Measurements from ENCODE around the gene RNF166. TPM values are rescaled to one million over a fixed set of nuclear protein-coding genes. Genes with fewer than 3 reads are reported as not detected.

RNF166 gene
- total RNA-seq, 2 experiments from 2014 or later: 334 to 355 TPM

GRCh38 chr16:88716601-88717001 is 10.4 kb upstream of the RNF166 start:
- ATAC-seq (ENCODE audit: poor library complexity): no peak
- Histone ChIP-seq H3K4me3 (ENCODE audit: low read length) (no peak overlapping the region), H3K4me1 (ENCODE audit: insufficient read depth, low read length) (peaks cover 9% of the 10 kb centered on the region), H3K27ac (ENCODE audit: low read depth in 1 of 2, low read length in 2 of 2) (no peak overlapping the region), H3K9me3 (ENCODE audit: control insufficient read depth in 1 of 2, insufficient read depth in 1 of 2, low read length in 2 of 2) (no peaks in the 10 kb centered on the region), H3K27me3 (ENCODE audit: control insufficient read depth in 1 of 2, insufficient read depth in 2 of 2, low read length in 2 of 2) (no peaks in the 10 kb centered on the region), H3K36me3 (ENCODE audit: insufficient read depth, low read length) (peaks cover 81% of the 10 kb centered on the region)
- H3K36me3 Mint-ChIP-seq (ENCODE audit: low read depth): peaks cover 37% of the 10 kb centered on the region
- no peaks in the 10 kb centered on the region for H3K9me3 Mint-ChIP-seq
- H3K27ac Mint-ChIP-seq: no peak overlapping the region
- ChIA-PET CTCF (interaction anchor here (1.9 kb wide), 1 partner anchor 21 kb away, joined by 6 read pairs; no protein-coding TSS in a partner anchor), POLR2A (no interaction called here)
- intact Hi-C loops (cut with DNase I, micrococcal nuclease): no loop called here
- TF ChIP-seq CTCF (IDR thresholded peaks at IDR 0.05): no peak
- no peak overlapping the region for H3K4me3 Mint-ChIP-seq
- DNase-seq: no peak
- no peaks in the 10 kb centered on the region for H3K27me3 Mint-ChIP-seq
- H3K4me1 Mint-ChIP-seq (ENCODE audit: low read depth): no peaks in the 10 kb centered on the region

GRCh38 chr16:88716201-88716600 is 10.0 kb upstream of the RNF166 start:
- Mint-ChIP-seq H3K4me1 (ENCODE audit: low read depth) (no peaks in the 10 kb centered on the region), H3K9me3 (no peaks in the 10 kb centered on the region), H3K27me3 (no peaks in the 10 kb centered on the region), H3K36me3 (ENCODE audit: low read depth) (peaks cover 37% of the 10 kb centered on the region), H3K27ac (no peak overlapping the region), H3K4me3 (no peak overlapping the region)
- H3K9me3 ChIP-seq (ENCODE audit: control insufficient read depth in 1 of 2, insufficient read depth in 1 of 2, low read length in 2 of 2): no peaks in the 10 kb centered on the region
- no peak overlapping the region for H3K4me3 ChIP-seq (ENCODE audit: low read length)
- ChIA-PET POLR2A (interaction anchor here (1.5 kb wide), 1 partner anchor 15 kb away, joined by 5 read pairs; no protein-coding TSS in a partner anchor), CTCF (interaction anchor here (1.9 kb wide), 1 partner anchor 21 kb away, joined by 6 read pairs; no protein-coding TSS in a partner anchor)
- no peak overlapping the region for H3K27ac ChIP-seq (ENCODE audit: low read depth in 1 of 2, low read length in 2 of 2)
- TF ChIP-seq CTCF (IDR thresholded peaks at IDR 0.05): no peak
- ATAC-seq (ENCODE audit: poor library complexity) (no peak), DNase-seq (no peak)
- intact Hi-C loops (cut with DNase I, micrococcal nuclease): no loop called here
- peaks cover 77% of the 10 kb centered on the region for H3K36me3 ChIP-seq (ENCODE audit: insufficient read depth, low read length)
- peaks cover 9% of the 10 kb centered on the region for H3K4me1 ChIP-seq (ENCODE audit: insufficient read depth, low read length)
- no peaks in the 10 kb centered on the region for H3K27me3 ChIP-seq (ENCODE audit: control insufficient read depth in 1 of 2, insufficient read depth in 2 of 2, low read length in 2 of 2)

- H3K9me3 ChIP-seq (ENCODE audit: control insufficient read depth in 1 of 2, insufficient read depth in 1 of 2, low read length in 2 of 2): no peaks in the 10 kb centered on the region
- peaks cover 72% of the 10 kb centered on the region for H3K36me3 ChIP-seq (ENCODE audit: insufficient read depth, low read length)
- Mint-ChIP-seq H3K27ac (no peak overlapping the region), H3K4me1 (ENCODE audit: low read depth) (no peaks in the 10 kb centered on the region), H3K36me3 (ENCODE audit: low read depth) (peaks cover 35% of the 10 kb centered on the region), H3K4me3 (no peak overlapping the region), H3K9me3 (no peaks in the 10 kb centered on the region), H3K27me3 (no peaks in the 10 kb centered on the region)
- no peak for DNase-seq
- no peak for TF ChIP-seq CTCF (IDR thresholded peaks at IDR 0.05)
- POLR2A ChIA-PET: interaction anchor here (1.5 kb wide), 1 partner anchor 14 kb away, joined by 5 read pairs; no protein-coding TSS in a partner anchor
- CTCF ChIA-PET: interaction anchor here (1.9 kb wide), 1 partner anchor 22 kb away, joined by 6 read pairs; no protein-coding TSS in a partner anchor
- no peak overlapping the region for H3K27ac ChIP-seq (ENCODE audit: low read depth in 1 of 2, low read length in 2 of 2)
- H3K4me1 ChIP-seq (ENCODE audit: insufficient read depth, low read length): peaks cover 9% of the 10 kb centered on the region
- no peaks in the 10 kb centered on the region for H3K27me3 ChIP-seq (ENCODE audit: control insufficient read depth in 1 of 2, insufficient read depth in 2 of 2, low read length in 2 of 2)
- intact Hi-C loops (cut with DNase I, micrococcal nuclease): no loop called here
- no peak for ATAC-seq (ENCODE audit: poor library complexity)
- H3K4me3 ChIP-seq (ENCODE audit: low read length): no peak overlapping the region
Measured at GRCh38 chr16:88715312-88716190, 9.3 kb upstream of the RNF166 start.

Data from CD4-positive, alpha-beta T cell (primary cell).